Psoas muscle (tissue), 8 donors: ENCODE results near the gene MXI1. TPM values are rescaled to one million over a fixed set of nuclear protein-coding genes. Genes with fewer than 3 reads are reported as not detected.
"Not testable (repeated sequence)": the region's sequence is repeated elsewhere in the genome, so short reads cannot be mapped to it uniquely, and the experiment has no call there.

Experiments
- ATAC-seq, 4 donors: fragments of 200-7000 bp; cut with Tn5 transposase; one replicate each; pipeline ENCODE4 v1.9.1; 2020; ENCODE audit warnings: moderate library complexity in 3 of 4, mild to moderate bottlenecking in 2 of 4
- DNase-seq, 2 donors: peaks; one replicate each; pipeline ENCODE4 v3.0.0-alpha.2; 2020
- H3K27ac ChIP-seq: fragments of 200-600 bp; one replicate; pipeline ENCODE4 v1.8.0; 2022
- H3K27me3 ChIP-seq, 3 donors: fragments of 200-600 bp in 1 of 3; one replicate each; pipeline versions ENCODE4 v1.6.1 to v1.8.0; 2013 to 2022; ENCODE audit warnings: low read length in 2 of 3, mild to moderate bottlenecking in 2 of 3, moderate library complexity in 1 of 3; ENCODE audit not compliant: insufficient read depth in 3 of 3
- H3K36me3 ChIP-seq, 2 donors: fragments of 200-600 bp in 1 of 2; one replicate each; pipeline versions ENCODE4 v1.6.1 to v1.8.0; 2013 to 2022; ENCODE audit warnings: low read depth in 1 of 2, mild to moderate bottlenecking in 1 of 2, moderate library complexity in 1 of 2; ENCODE audit not compliant: insufficient read depth in 1 of 2
- H3K4me1 ChIP-seq: fragments of 200-600 bp; one replicate; pipeline ENCODE4 v1.8.0; 2022
- H3K4me3 ChIP-seq: fragments of 200-600 bp; one replicate; pipeline ENCODE4 v1.8.0; 2022; ENCODE audit warnings: mild to moderate bottlenecking
- H3K9me3 ChIP-seq: fragments of 200-600 bp; one replicate; pipeline ENCODE4 v1.8.0; 2022
- WGBS, 3 donors: extraction: QIAGEN DNeasy Blood & Tissue Kit; methylation state at CpG; one replicate each; pipeline versions ENCODE4 v1.1.6 to v1.1.7; 2013; 5-methylcytosine and 5-hydroxymethylcytosine counted together
- intact Hi-C, 2 donors: fragments of 100-400 bp; cut with DNase I; formaldehyde crosslinking; loops; one replicate each; pipeline versions ENCODE4 v1.11.0 to v1.14.2; 2022
- polyA plus RNA-seq, 3 donors: library from polyadenylated mRNA; stranded (reverse); fragments of 200-250 nt; gene quantifications; one replicate each; pipeline ENCODE4 v1.2.3, GENCODE V29; 2013
- total RNA-seq, 4 donors: library from RNA; stranded (reverse); fragmentation: NEBNext Ultra II Directional in 2 of 4; extraction: Animal tissue kit (Norgen Biotek cat#: 25700) in 2 of 4; gene quantifications; one replicate each; pipeline versions ENCODE4 v1.2.1 to v1.2.4, GENCODE V29; 2021 to 2023
- TF ChIP-seq, protein P1 (sequence below): fragments of 200-600 bp; IDR thresholded peaks from one replicate; pipeline ENCODE4 v1.8.0; 2022; ENCODE audit warnings: antibody characterized with exemption
- donor health status: healthy with polysubstance abuse.
- donor health status: DM: no; HTN: no; CAD: no; lungs with moderate emphysema.
- donor health status: Bipolar disorder and iron deficiency.
- donor health status: healthy.
- donor health status: DM: yes; HTN: yes; CAD: no.
- donor health status: DM: no; HTN: no; CAD: no.
- donor health status: DM: no; HTN: no; CAD: no.
- donor health status: DM: yes; HTN: yes; CAD: no.

The MXI1 gene
- total and polyA plus RNA-seq, 7 donors: 5.5 to 50.3 (median 33.3) TPM

GRCh38 chr10:110184398-110184797 is 23.0 kb upstream of the MXI1 start:
- 58 to 66% (median 61%) methylated on average over 6 of the region's 6 CpGs for WGBS, 3 donors
- TF ChIP-seq, protein P1, sequence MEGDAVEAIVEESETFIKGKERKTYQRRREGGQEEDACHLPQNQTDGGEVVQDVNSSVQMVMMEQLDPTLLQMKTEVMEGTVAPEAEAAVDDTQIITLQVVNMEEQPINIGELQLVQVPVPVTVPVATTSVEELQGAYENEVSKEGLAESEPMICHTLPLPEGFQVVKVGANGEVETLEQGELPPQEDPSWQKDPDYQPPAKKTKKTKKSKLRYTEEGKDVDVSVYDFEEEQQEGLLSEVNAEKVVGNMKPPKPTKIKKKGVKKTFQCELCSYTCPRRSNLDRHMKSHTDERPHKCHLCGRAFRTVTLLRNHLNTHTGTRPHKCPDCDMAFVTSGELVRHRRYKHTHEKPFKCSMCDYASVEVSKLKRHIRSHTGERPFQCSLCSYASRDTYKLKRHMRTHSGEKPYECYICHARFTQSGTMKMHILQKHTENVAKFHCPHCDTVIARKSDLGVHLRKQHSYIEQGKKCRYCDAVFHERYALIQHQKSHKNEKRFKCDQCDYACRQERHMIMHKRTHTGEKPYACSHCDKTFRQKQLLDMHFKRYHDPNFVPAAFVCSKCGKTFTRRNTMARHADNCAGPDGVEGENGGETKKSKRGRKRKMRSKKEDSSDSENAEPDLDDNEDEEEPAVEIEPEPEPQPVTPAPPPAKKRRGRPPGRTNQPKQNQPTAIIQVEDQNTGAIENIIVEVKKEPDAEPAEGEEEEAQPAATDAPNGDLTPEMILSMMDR: no peak
- ATAC-seq: no peak
- H3K27me3 ChIP-seq: no peaks in the 10 kb centered on the region
- no peaks in the 10 kb centered on the region for H3K9me3 ChIP-seq
- no peak overlapping the region for H3K27ac ChIP-seq
- H3K36me3 ChIP-seq: no peaks in the 10 kb centered on the region
- H3K4me3 ChIP-seq: no peak overlapping the region
- H3K4me1 ChIP-seq: no peaks in the 10 kb centered on the region
- intact Hi-C loops: no loop called here
- no peak for DNase-seq

DNA sequence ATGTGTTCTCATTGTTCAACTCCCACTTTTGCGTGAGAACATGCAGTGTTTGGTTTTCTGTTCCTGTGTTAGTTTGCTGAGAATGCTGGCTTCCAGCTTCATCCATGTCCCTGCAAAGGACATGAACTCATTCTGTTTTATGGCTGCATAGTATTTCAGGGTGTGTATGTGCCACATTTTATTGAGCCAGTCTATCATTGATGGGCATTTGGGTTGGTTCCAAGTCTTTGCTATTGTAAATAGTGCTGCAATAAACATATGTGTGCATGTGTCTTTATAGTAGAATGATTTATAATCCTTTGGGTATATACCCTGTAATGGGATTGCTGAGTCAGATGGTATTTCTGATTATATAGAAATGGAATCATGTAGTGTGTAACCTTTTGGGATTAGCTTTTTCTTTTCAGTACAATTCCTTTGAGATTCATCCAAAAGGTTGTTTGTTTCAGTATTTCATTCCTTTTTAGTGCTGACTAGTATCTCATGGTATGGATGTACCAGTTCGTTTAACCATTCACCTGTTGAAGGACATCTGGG is 21.7 kb upstream of the MXI1 start:
- WGBS, 3 donors: 76 to 80% (median 77%) methylated on average over 2 of the region's 2 CpGs
- DNase-seq, H3K27me3 ChIP-seq, ATAC-seq, H3K4me3 ChIP-seq, H3K27ac ChIP-seq, intact Hi-C loops, H3K4me1 ChIP-seq, H3K9me3 ChIP-seq, H3K36me3 ChIP-seq: not testable (repeated sequence)

DNA sequence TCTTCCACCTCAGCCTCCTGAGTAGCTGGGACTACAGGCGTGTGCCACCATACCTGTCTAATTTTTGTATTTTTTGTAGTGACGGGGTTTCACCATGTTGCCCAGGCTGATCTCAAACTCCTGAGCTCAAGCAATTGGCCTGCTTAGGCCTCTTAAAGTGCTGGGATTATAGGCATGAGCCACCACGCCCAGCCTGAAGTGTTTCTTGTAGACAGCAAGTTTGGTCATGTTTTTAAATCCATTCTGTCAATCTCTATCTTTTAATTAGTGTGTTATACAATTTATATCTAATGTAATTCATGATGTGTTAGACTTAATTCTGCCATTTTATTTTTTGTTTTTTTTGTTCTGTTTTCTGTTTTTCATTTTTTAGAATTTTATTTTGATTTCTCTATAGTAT is 17.2 kb upstream of the MXI1 start:
- H3K4me3 ChIP-seq: no peak overlapping the region
- TF ChIP-seq, protein P1: no peak
- no peak overlapping the region for H3K27ac ChIP-seq
- no peaks in the 10 kb centered on the region for H3K4me1 ChIP-seq
- intact Hi-C loops: no loop called here
- H3K27me3 ChIP-seq: peaks cover 0 to 3% (median 0%) of the 10 kb centered on the region in 3 donors
- WGBS, 3 donors: 78 to 93% (median 82%) methylated on average over 3 of the region's 3 CpGs
- ATAC-seq (no peak), DNase-seq (no peak)
- H3K36me3 ChIP-seq: no peaks in the 10 kb centered on the region
- no peaks in the 10 kb centered on the region for H3K9me3 ChIP-seq

DNA sequence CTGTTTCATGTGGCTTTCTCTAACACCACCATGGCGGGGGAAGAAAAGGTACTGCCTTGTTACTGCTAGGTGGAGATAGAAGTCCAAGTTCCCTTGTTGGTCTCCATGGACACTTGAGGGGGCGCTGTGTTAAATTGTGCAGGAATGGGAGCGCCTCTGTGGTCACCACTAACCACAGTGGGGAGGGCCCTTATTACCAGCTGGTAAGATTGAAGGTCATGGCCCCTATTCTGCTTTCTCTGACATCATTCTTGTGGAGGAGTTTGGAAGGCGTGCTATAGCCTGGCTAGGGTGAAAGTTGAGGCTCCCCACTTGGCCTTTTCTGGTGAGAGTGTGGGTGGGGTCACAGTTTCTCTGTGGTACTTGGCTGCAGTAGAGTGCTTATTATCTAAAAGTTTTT is 14.9 kb upstream of the MXI1 start:
- Histone ChIP-seq H3K9me3 (no peaks in the 10 kb centered on the region), H3K27me3 (peaks cover 0 to 3% (median 0%) of the 10 kb centered on the region in 3 donors), H3K27ac (no peak overlapping the region), H3K36me3 (no peaks in the 10 kb centered on the region), H3K4me1 (no peaks in the 10 kb centered on the region), H3K4me3 (no peak overlapping the region)
- DNase-seq: no peak
- WGBS, 3 donors: 66 to 67% (median 67%) methylated on average over 4 of the region's 4 CpGs
- intact Hi-C loops: no loop called here
- ATAC-seq: no peak
- TF ChIP-seq, protein P1: no peak

GRCh38 chr10:110200503-110200902 is 6.9 kb upstream of the MXI1 start:
- no peaks in the 10 kb centered on the region for H3K9me3 ChIP-seq
- no peaks in the 10 kb centered on the region for H3K4me1 ChIP-seq
- DNase-seq (no peak), ATAC-seq (no peak)
- TF ChIP-seq, protein P1: no peak
- WGBS, 3 donors: 65 to 77% (median 68%) methylated on average over 3 of the region's 3 CpGs
- no peak overlapping the region for H3K27ac ChIP-seq
- no peaks in the 10 kb centered on the region for H3K36me3 ChIP-seq
- intact Hi-C loops: loop anchor here in 1 of 2 donors (10.0 kb wide), 2 partner anchors 316 to 364 kb away; partner anchors contain the start of gene SMC3
- H3K4me3 ChIP-seq: no peak overlapping the region
- H3K27me3 ChIP-seq: no peaks in the 10 kb centered on the region

GRCh38 chr10:110201046-110201445 is 6.4 kb upstream of the MXI1 start:
- H3K36me3 ChIP-seq, H3K4me3 ChIP-seq: not testable (repeated sequence)
- intact Hi-C loops: loop anchor here in 1 of 2 donors (10.0 kb wide), 2 partner anchors 316 to 364 kb away; partner anchors contain the start of gene SMC3

More at GRCh38 chr10:110201046-110201445, 6.4 kb upstream of the MXI1 start:
- WGBS, 3 donors: 88 to 92% (median 90%) methylated on average over 8 of the region's 8 CpGs
- not testable (repeated sequence) for ATAC-seq, H3K9me3 ChIP-seq, DNase-seq, H3K27me3 ChIP-seq, H3K27ac ChIP-seq, H3K4me1 ChIP-seq
